ENCODE data around the gene BEST1.
"Not testable (repeated sequence)": the region's sequence is repeated elsewhere in the genome, so short reads cannot be mapped to it uniquely, and the experiment has no call there.

GRCh38 chr11:61964666-61965271 is 14.6 kb downstream of the BEST1 start:
- not testable (repeated sequence) for TF ChIP-seq EZH2 (IDR thresholded peaks at IDR 0.05; ENCODE audit: insufficient read depth, poor library complexity, severe bottlenecking); EZH2phosphoT487 (IDR thresholded peaks at IDR 0.05; ENCODE audit: insufficient read depth, low read depth)

All from GM23248 (cell line).